Esophagus squamous epithelium (tissue), 5 donors: ENCODE data around the gene SEC23B. TPM values are rescaled to one million over a fixed set of nuclear protein-coding genes. Genes with fewer than 3 reads are reported as not detected.

Experiments used
- DNase-seq: peaks from one replicate; lab custom pipeline; 2025; lab: John Stamatoyannopoulos, UW
- H3K27ac ChIP-seq, 4 donors: fragments of 200-600 bp; sonication (generic); one replicate each; pipeline ENCODE4 v1.5.1; 2016 to 2019; ENCODE audit warnings: mild to moderate bottlenecking in 1 of 4
- H3K27me3 ChIP-seq, 4 donors: fragments of 200-600 bp; sonication (generic); 1 replicate in 3 of 4; 2 replicates in 1 of 4; pipeline versions ENCODE4 v1.5.1 to v1.6.0; 2017 to 2021; ENCODE audit warnings: antibody characterized with exemption in 1 of 4
- H3K36me3 ChIP-seq, 3 donors: fragments of 200-600 bp; sonication (generic); one replicate each; pipeline ENCODE4 v1.5.1; 2016 to 2019
- H3K4me1 ChIP-seq, 3 donors: fragments of 200-600 bp; sonication (generic); one replicate each; pipeline ENCODE4 v1.5.1; 2017 to 2019
- H3K4me3 ChIP-seq, 4 donors: fragments of 200-600 bp; sonication (generic); 1 replicate in 3 of 4; 2 replicates in 1 of 4; pipeline ENCODE4 v1.5.1; 2016 to 2019; ENCODE audit warnings: mild to moderate bottlenecking in 2 of 4, moderate library complexity in 1 of 4
- H3K9me3 ChIP-seq, 3 donors: fragments of 200-600 bp; sonication (generic); one replicate each; pipeline ENCODE4 v1.5.1; 2016 to 2019
- CTCF ChIP-seq, 6 experiments: fragments of 450-650 bp in 4 of 6; fragments of 200-600 bp in 2 of 6; sonication (generic) in 2 of 6; IDR thresholded peaks; one replicate each; pipeline ENCODE4 v1.5.1; 2016 to 2019; ENCODE audit warnings: antibody characterized with exemption in 6 of 6, mild to moderate bottlenecking in 4 of 6, moderate library complexity in 4 of 6
- POLR2A ChIP-seq, 4 donors: fragments of 450-650 bp; IDR thresholded peaks; one replicate each; pipeline ENCODE4 v1.6.1; 2017; ENCODE audit warnings: antibody characterized with exemption in 4 of 4, mild to moderate bottlenecking in 4 of 4, moderate library complexity in 3 of 4
- WGBS, 2 donors: methylation state at CpG; one replicate each; pipeline ENCODE4 v1.1.5; 2018; 5-methylcytosine and 5-hydroxymethylcytosine counted together
- intact Hi-C: fragments of 100-400 bp; cut with DNase I; formaldehyde crosslinking; loops from one replicate; pipeline ENCODE4 v1.15.0; 2022
- total RNA-seq, 4 donors: library from RNA; depleted of rRNA; stranded (reverse); fragments of >200 nt; gene quantifications; one replicate each; pipeline ENCODE4 v1.1.0, GENCODE V29; 2016
- donor health status: DM: yes; HTN: yes; CAD: no.

SEC23B gene
- 10 to 100 TPM; 37.6 to 72.3 (median 43.9) TPM for total RNA-seq

- 0 to 1% methylated on average over 31 to 33 of the region's 69 CpGs for WGBS, 2 donors
- Histone ChIP-seq H3K36me3 (peaks cover 0 to 32% (median 0%) of the 10 kb centered on the region in 3 donors), H3K4me1 (peaks cover 9 to 23% (median 12%) of the 10 kb centered on the region in 3 donors), H3K27me3 (peaks cover 0 to 21% (median 0%) of the 10 kb centered on the region in 4 donors), H3K9me3 (no peaks in the 10 kb centered on the region), H3K27ac (peak within 1 kb of the TSS; percentile 95 to 97 (median 96)), H3K4me3 (peak within 1 kb of the TSS; percentile 70 to 80 (median 75))
- intact Hi-C loops, result no loop called here
- TF ChIP-seq CTCF (IDR thresholded peaks at IDR 0.05) (peak in 1 of 6 experiments; percentile 8), POLR2A (IDR thresholded peaks at IDR 0.05) (peak in 3 of 4 donors; percentile 38 to 85 (median 84))
- peak; percentile 81 for DNase-seq
Observed at GRCh38 chr20:18507218-18508191, at the start of gene SEC23B. Gene SEC23B, plus strand, starts transcription at chr20:18507940. Its CDS starts 2,896 bp downstream, at chr20:18510836.

- Histone ChIP-seq H3K4me3 (no peak overlapping the region), H3K27ac (no peak overlapping the region), H3K9me3 (no peaks in the 10 kb centered on the region), H3K36me3 (peaks cover 0 to 17% (median 0%) of the 10 kb centered on the region in 3 donors), H3K27me3 (no peaks in the 10 kb centered on the region), H3K4me1 (peaks cover 0 to 33% (median 10%) of the 10 kb centered on the region in 3 donors)
- TF ChIP-seq POLR2A (IDR thresholded peaks at IDR 0.05), result no peak
- TF ChIP-seq CTCF (IDR thresholded peaks at IDR 0.05), result no peak
- 51 to 58% methylated on average over 6 of the region's 6 CpGs for WGBS, 2 donors
- DNase-seq, result no peak
- intact Hi-C loops, result no loop called here
Observed at GRCh38 chr20:18465536-18466200, 42.1 kb upstream of the SEC23B start.

GRCh38 chr20:18466574-18466893, 41.2 kb upstream of the SEC23B start:
- TF ChIP-seq POLR2A (IDR thresholded peaks at IDR 0.05) (no peak), CTCF (IDR thresholded peaks at IDR 0.05) (no peak)
- H3K27ac ChIP-seq, result peak overlapping the region; percentile 74 to 91 (median 88)
- H3K4me1 ChIP-seq, result peaks cover 0 to 33% (median 10%) of the 10 kb centered on the region in 3 donors
- H3K4me3 ChIP-seq, result peak overlapping the region; percentile 74 to 98 (median 82)
- peaks cover 0 to 26% (median 0%) of the 10 kb centered on the region in 3 donors for H3K36me3 ChIP-seq
- 0% methylated on average over 7 to 15 of the region's 15 CpGs for WGBS, 2 donors
- H3K9me3 ChIP-seq, result no peaks in the 10 kb centered on the region
- H3K27me3 ChIP-seq, result no peaks in the 10 kb centered on the region
- intact Hi-C loops, result no loop called here
- no peak for DNase-seq

GRCh38 chr20:18466894-18467730, 40.6 kb upstream of the SEC23B start, which contains the start of the genes DZANK1 and POLR3F:
Gene DZANK1, minus strand, starts transcription at chr20:18467030. Its CDS starts 1,672 bp downstream, at chr20:18465358.
Gene POLR3F, plus strand, starts transcription at chr20:18467390. Its CDS starts 117 bp downstream, at chr20:18467507.
- Histone ChIP-seq H3K9me3 (no peaks in the 10 kb centered on the region), H3K27me3 (no peaks in the 10 kb centered on the region), H3K4me1 (peaks cover 0 to 33% (median 10%) of the 10 kb centered on the region in 3 donors), H3K36me3 (peaks cover 0 to 32% (median 0%) of the 10 kb centered on the region in 3 donors), H3K27ac (peak within 1 kb of the TSS; percentile 74 to 91 (median 88)), H3K4me3 (peak within 1 kb of the TSS; percentile 74 to 98 (median 82))
- intact Hi-C loops, result no loop called here
- 0% methylated on average over 9 to 33 of the region's 57 CpGs for WGBS, 2 donors
- DNase-seq, result peak; percentile 74
- peak in 1 of 6 experiments; percentile 29 for TF ChIP-seq CTCF (IDR thresholded peaks at IDR 0.05)
- TF ChIP-seq POLR2A (IDR thresholded peaks at IDR 0.05), result peak in 2 of 4 donors; percentile 20 to 35
